Measurements from ENCODE around the gene BOD1.

DNA sequence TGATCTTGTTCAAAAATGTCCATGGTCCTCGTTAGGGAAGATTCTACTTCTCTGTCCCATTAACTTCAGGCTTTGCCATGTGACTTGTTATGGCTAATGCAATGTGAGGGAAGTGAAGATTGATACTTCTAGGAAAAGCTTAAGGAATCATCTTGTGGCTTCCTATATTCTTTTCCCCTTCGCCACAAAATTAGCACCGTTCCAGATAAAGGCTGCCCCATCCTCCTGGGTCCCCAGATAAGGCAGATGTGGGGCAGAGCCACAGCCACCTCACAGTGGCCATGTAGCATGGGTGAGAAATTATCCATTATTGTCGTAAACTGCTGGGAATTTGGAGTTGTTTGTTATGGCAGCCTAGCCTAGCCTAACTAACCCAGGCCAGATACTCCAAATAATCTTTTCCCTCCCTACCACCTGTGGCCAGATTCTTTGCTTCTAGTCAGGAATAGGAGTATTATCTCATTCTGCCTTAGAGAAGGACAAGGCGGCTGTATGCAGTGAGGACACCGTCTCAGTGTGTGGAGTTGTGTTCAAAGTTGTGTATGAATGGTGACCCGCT lies 31.9 kb upstream of the BOD1 start:
- TF ChIP-seq GATA2 (IDR thresholded peaks at IDR 0.05; ENCODE audit: low read depth, low read length) (no peak), GATA3 (IDR thresholded peaks at IDR 0.05; ENCODE audit: low read depth, low read length) (no peak)
